GM18907 (cell line): ENCODE data around the gene CHTF18.

Experiments
- ATAC-seq: cut with Tn5 transposase; IDR thresholded peaks from one replicate; pipeline ENCODE4 v1.9.1; 2021; ENCODE audit warnings: mild to moderate bottlenecking, moderate library complexity; ENCODE audit not compliant: unreplicated experiment

CHTF18 gene

GRCh38 chr16:760065-760464 lies 28.4 kb upstream of the CHTF18 start:
- ATAC-seq: no peak

- no peak for ATAC-seq
These were observed 27.7 kb upstream of the CHTF18 start, which contains the start of gene MSLN for GRCh38 chr16:760545-761343. Gene MSLN, plus strand, starts transcription at chr16:760734. Its CDS starts 1,947 bp downstream, at chr16:762681.

- no peak for ATAC-seq
These were observed 26.6 kb upstream of the CHTF18 start for GRCh38 chr16:761625-762513.

- ATAC-seq: no peak
These were observed 25.7 kb upstream of the CHTF18 start for GRCh38 chr16:762595-763268.

GRCh38 chr16:763369-764183 lies 24.8 kb upstream of the CHTF18 start:
- ATAC-seq: no peak

GRCh38 chr16:764184-764750 lies 24.2 kb upstream of the CHTF18 start:
- ATAC-seq: no peak

- no peak for ATAC-seq
These were observed 23.5 kb upstream of the CHTF18 start for GRCh38 chr16:764848-765487.

GRCh38 chr16:765488-765865 lies 22.9 kb upstream of the CHTF18 start:
- ATAC-seq: no peak

GRCh38 chr16:766008-766819 lies 22.2 kb upstream of the CHTF18 start:
- no peak for ATAC-seq

- ATAC-seq: no peak
These were observed 21.4 kb upstream of the CHTF18 start for GRCh38 chr16:766820-767640.

GRCh38 chr16:767743-768235 lies 20.6 kb upstream of the CHTF18 start:
- ATAC-seq: no peak

GRCh38 chr16:768428-768827 lies 20.0 kb upstream of the CHTF18 start:
- ATAC-seq: no peak

GRCh38 chr16:769184-769784 lies 19.1 kb upstream of the CHTF18 start:
- ATAC-seq: no peak

- ATAC-seq: no peak
These were observed 18.5 kb upstream of the CHTF18 start for GRCh38 chr16:769934-770333.

- ATAC-seq: no peak
These were observed 18.0 kb upstream of the CHTF18 start for GRCh38 chr16:770411-770810.

GRCh38 chr16:772959-773358 lies 15.5 kb upstream of the CHTF18 start:
- ATAC-seq: no peak
